Hematopoietic multipotent progenitor cell treated with erythropoietin and hydrocortisone succinate and interleukin-3 and kit ligand, for 6 days (in vitro differentiated cells): ENCODE data around the gene PPARG.

Experiments used
- DNase-seq: peaks from one replicate; pipeline ENCODE4 v3.0.0-alpha.2; 2015

Gene PPARG

GRCh38 chr3:12345584-12346494 is 57.0 kb downstream of the PPARG start:
- no peak for DNase-seq

DNA sequence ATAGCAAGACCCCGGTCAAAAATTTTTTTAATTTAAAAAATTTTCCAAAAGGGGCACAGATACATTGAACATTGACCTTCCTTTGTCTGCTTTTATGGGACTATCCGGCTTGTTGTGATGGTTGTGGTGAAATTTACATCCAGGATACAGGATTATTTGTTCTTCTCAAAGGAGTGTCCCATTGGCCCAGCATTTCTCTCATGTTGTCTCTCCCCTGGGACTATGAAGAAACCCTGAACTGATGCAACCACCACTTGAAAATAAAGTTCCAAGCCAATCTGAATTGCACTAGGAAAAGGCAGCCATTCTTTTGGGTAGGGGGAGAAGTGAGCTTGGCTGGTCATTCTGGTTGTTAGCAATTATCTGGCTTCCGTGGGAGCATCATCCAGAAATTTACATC is 58.4 kb downstream of the PPARG start:
- DNase-seq = no peak

GRCh38 chr3:12349895-12350811 is 61.3 kb downstream of the PPARG start:
- DNase-seq = peak; percentile 72

DNA sequence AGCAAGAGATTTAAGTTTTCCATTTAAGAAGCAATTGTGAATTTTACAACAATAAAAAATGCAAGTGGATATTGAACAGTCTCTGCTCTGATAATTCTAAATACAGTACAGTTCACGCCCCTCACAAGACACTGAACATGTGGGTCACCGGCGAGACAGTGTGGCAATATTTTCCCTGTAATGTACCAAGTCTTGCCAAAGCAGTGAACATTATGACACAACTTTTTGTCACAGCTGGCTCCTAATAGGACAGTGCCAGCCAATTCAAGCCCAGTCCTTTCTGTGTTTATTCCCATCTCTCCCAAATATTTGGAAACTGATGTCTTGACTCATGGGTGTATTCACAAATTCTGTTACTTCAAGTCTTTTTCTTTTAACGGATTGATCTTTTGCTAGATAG is 62.3 kb downstream of the PPARG start:
- peak; percentile 60 for DNase-seq

DNA sequence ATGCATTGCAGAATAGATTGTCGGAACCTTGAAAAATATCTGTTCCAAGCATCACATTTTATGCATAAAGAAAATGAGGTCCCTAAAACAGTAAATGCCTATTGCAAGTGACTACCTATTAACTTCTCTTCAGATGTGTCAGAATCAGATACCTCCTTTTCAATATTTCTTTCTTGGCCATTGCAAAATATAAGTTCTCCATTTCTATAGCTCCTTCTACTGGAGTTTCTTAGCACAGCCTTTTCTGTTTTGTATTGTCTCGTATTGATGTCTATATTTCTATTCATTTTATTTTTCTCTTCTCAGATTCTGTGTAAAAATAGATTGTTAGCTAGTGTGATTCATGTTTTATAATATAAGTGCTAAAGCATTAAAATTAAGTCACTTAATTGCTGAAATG is 63.4 kb downstream of the PPARG start:
- DNase-seq = peak; percentile 41

- DNase-seq = no peak
These were observed 63.9 kb downstream of the PPARG start for GRCh38 chr3:12352755-12353154.

DNA sequence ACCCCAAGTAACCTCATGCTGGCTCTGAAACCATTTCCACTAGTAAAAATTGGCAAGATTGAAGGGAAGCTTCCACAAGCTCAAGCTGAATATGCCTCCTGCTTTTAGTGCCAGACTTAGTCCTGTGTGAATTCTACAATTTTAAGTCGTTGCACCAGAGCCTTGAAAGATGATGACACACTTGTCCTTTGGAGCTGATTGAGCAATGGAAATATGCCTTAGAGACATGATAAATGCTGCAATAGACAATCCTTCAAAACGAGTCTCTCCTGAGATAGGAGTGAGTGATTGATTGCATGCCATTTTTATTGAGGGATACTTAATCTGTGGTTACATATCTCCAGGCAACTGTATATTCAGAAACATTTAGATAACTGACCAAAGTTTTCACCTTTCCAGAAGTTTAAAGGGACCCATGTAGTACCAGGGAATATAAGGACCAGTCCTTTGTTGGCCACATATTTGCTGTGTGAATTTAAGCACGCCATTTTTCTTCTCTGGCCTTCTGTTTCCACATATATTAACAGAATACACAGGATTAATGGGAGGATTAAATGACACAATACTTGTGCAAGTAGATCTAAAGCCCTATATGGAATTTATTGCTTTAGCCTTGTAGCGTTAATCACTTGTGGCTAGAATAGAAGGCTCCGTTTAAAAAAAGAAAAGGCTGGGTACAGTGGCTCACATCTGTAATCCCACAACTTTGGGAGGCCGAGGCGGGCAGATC is 65.1 kb downstream of the PPARG start:
- peak; percentile 51 for DNase-seq

DNA sequence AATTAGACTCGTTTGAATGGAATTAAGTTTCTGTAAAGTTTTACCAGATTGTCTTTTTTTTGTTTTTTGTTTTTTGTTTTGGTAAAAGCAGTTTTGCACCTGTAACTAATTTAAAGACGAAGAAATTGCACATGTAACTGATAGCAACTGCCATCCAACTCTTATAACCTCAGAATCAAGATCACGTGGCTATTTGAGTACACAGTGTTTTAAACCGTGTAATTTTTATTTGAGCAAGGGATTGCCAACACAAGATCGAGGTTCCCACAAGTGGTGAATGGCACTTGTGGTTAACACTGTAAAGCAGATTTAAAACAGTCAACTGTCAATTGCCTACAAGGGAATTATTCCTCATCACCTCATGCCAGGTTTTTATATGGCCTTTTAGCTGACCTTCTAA is 67.3 kb downstream of the PPARG start:
- peak; percentile 23 for DNase-seq

DNA sequence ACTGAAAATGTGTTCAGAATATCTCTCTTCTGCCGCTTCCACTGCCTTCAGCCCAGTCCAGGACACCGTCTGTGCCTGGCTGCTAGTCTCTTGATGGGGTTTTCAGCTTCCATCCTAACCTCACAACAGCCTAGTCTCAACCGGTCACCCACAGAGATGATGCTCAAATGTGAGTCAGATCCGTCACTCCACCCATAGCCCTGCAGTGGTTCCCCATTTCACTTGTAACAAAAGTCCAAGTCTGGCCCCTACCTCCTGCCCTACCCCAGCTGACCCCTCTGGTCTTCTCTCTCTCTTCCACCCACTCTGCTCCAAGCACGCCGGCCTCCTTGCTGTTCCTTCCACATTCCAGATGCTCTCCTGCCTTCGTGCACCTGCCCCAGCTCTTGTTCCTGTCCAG is 68.1 kb downstream of the PPARG start:
- DNase-seq = no peak

GRCh38 chr3:12357456-12357855 is 68.6 kb downstream of the PPARG start:
- no peak for DNase-seq

DNA sequence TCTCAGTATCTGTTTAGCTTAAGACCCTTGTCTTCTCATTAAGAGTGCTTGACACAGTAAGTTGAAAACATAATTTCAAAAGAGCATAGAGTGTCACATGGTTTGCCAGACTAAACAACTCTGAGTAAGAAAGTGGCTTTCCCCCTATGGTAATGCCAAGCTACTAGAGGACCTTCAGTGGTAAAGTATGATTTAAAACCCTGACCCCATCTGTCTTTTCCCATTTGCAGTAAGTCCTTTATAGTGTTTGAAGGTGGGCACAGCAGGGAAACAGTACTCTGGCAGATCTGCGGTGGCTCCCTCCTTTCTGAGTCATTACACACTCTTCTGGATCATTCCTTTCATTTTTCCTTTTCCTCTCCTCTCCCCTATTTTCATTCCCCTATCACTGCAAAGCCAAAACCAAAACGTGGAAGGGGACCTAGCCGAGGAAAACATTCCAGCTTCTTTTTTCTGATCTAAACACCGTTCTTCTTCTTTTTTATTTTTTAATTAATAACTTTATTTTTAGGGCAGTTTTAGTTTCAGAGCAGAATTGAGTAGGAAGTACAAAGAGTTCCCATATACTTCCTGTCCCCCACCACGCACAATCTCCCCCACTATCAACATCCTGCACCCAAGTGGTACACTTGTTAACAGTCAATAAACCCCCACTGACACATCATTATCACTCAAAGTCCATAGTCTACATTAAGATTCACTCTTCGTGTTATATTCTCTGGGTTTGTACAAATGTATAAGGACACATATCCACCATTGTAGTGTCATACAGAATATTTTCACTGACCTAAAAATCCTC is 74.7 kb downstream of the PPARG start:
- DNase-seq = no peak

DNA sequence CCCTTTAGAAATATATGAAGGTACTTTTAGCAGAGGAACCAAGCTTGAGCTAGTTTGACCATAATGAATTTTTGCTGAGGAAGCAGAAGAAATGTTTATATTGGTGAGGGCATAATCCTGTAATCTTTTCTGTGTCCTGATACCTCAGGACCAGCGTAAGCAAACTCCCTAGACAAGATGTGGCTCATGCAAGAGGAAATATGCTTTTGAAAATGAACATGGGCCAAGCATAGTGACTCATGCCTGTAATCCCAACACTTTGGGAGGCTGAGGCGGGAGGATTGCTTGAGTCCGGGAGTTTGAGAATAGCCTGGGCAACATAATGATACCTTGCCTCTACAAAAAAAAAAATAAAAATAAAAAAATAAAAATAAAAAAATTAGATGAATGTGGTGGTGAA is 78.5 kb downstream of the PPARG start:
- no peak for DNase-seq

- no peak for DNase-seq
These were observed 80.2 kb downstream of the PPARG start for GRCh38 chr3:12369029-12369428.

DNA sequence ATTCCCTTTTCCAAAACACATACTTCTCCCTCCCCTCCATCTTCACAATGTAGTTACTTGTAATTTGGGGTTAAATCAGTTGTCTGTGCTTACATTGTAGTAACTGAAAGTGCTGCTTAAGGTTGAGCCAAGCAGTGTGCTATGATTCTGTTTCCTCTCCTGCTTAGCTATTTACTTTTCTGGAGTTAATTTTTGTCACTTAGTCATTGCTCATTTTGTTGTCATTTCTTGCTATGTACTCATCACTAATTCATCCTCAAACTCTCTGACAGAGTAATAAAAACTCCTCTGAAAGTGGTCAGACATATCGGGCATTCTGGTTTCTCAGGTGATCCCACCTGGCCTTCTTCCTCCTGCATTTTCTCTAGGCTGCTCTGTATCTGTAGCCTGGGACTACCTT is 80.7 kb downstream of the PPARG start:
- no peak for DNase-seq

DNA sequence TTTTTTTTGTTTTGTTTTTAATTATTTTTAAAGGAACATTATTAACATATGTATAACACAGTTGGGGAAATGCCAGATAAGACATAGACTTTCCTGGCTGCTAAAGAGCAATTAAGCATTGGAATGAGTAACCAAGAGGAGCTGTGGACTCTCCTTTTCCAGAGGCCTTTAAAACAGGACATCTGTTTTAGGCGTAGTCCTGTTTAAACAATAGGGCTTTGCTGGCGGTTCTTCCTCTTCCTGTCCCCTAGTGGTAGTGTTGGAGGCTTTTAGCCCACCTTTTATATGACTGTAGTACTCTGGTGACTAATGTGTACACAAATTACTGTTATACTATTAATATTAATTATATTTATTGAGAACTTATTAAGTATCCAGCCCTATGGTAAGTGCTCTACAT is 81.9 kb downstream of the PPARG start:
- peak; percentile 11 for DNase-seq

GRCh38 chr3:12371525-12372140 is 82.8 kb downstream of the PPARG start:
- DNase-seq = no peak

DNA sequence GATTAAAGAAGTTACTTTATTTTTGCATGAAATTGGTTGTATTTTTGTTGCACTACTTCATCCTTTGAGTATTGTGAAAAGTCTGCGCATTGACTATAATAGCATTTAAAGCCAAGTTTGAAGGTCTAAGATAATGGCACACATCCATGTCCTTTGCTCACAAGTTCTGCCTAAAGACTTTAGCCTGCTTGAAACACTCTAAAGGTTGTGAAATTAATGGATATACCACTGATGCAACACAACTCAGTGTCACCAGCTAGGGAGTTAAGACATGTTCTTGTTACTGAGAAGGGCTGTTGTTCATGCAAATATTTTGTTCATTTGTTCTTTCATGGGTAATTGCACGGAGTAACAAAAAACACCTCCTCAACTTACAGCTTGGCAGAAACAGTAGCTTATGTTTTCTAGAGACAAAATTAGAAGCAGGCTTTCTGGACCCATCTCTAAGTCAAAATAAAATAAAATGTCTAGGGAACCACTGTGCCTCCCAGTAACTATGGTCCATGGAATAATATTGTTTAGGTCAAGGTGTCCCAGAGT is 83.9 kb downstream of the PPARG start:
- DNase-seq = no peak

DNA sequence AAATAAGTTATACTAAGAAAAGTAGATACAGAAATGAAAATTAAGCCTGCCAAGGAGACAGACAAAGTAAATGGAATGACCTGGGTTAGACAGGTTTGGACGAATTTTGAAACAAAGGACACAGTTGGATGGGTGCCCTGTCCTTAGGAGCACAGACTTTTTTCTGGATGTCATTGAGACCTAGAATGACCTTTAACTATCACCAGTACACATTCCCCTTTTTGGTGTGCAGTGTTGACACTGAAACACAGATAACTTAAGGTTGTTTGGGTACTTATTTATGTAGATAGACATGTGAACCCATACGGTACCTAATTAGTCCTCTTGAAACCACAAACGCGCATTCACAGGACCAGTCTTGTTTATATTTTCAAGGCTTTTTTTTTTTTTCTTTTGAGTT is 86.7 kb downstream of the PPARG start:
- no peak for DNase-seq

- no peak for DNase-seq
These were observed 91.0 kb downstream of the PPARG start for GRCh38 chr3:12379640-12380429.

GRCh38 chr3:12380461-12380860 is 91.6 kb downstream of the PPARG start:
- DNase-seq = peak; percentile 38

DNA sequence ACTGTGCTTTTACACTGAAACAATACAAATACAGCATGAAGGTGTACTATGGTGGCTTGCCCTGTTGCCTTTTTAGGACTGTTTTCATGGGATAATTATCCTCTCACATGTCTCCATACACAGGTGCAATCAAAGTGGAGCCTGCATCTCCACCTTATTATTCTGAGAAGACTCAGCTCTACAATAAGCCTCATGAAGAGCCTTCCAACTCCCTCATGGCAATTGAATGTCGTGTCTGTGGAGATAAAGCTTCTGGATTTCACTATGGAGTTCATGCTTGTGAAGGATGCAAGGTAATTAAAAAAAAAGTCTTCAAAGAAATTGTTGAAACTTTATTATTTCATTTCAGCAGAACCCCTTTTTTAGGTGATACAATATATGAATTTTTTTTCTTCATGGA is 92.3 kb downstream of the PPARG start:
- DNase-seq = no peak
